ENCODE results near the gene MRPL46.

- no peak for TF ChIP-seq POLR2A (IDR thresholded peaks at IDR 0.05)
- TF ChIP-seq POLR2AphosphoS5 (IDR thresholded peaks at IDR 0.05): no peak
- no peak for TF ChIP-seq CTCF (IDR thresholded peaks at IDR 0.05)
- no peak for TF ChIP-seq EP300 (IDR thresholded peaks at IDR 0.05)
Measured at GRCh38 chr15:88497109-88497765, 30.0 kb upstream of the MRPL46 start.

Data from stomach (tissue), 4 donors.